Right lobe of liver (tissue), 6 donors: ENCODE data around the gene R3HCC1L. TPM values are rescaled to one million over a fixed set of nuclear protein-coding genes. Genes with fewer than 3 reads are reported as not detected.
"Not testable (repeated sequence)": the region's sequence is repeated elsewhere in the genome, so short reads cannot be mapped to it uniquely, and the experiment has no call there.

Source experiments
- ATAC-seq, 4 donors: fragments of 200-7000 bp; cut with Tn5 transposase; one replicate each; pipeline ENCODE4 v1.9.1; 2020; ENCODE audit warnings: mild to moderate bottlenecking in 4 of 4, moderate library complexity in 4 of 4
- DNase-seq, 3 donors: peaks; one replicate each; pipeline ENCODE4 v3.0.0-alpha.2; 2020
- H3K27ac ChIP-seq, 3 donors: fragments of 200-600 bp; one replicate each; pipeline ENCODE4 v1.8.0; 2022
- H3K27me3 ChIP-seq, 2 donors: fragments of 200-600 bp; one replicate each; pipeline ENCODE4 v1.8.0; 2022
- H3K36me3 ChIP-seq, 4 donors: fragments of 200-600 bp; sonication (generic) in 1 of 4; one replicate each; pipeline versions ENCODE4 v1.5.1 to v1.8.0; 2017 to 2022; ENCODE audit warnings: control low read depth in 1 of 4
- H3K4me1 ChIP-seq, 4 donors: fragments of 200-600 bp; sonication (generic) in 1 of 4; one replicate each; pipeline versions ENCODE4 v1.5.1 to v1.8.0; 2017 to 2022; ENCODE audit warnings: control low read depth in 1 of 4
- H3K4me3 ChIP-seq, 3 donors: fragments of 200-600 bp; one replicate each; pipeline ENCODE4 v1.8.0; 2022
- H3K9me3 ChIP-seq, 4 donors: fragments of 200-600 bp; sonication (generic) in 1 of 4; one replicate each; pipeline versions ENCODE4 v1.5.1 to v1.8.0; 2017 to 2022; ENCODE audit warnings: control low read depth in 1 of 4
- POLR2A ChIP-seq: fragments of 450-650 bp; IDR thresholded peaks from one replicate; pipeline ENCODE4 v1.6.1; 2017; ENCODE audit warnings: antibody characterized with exemption, mild to moderate bottlenecking
- WGBS: methylation state at CpG from one replicate; pipeline ENCODE4 v1.1.6; 2018; ENCODE audit warnings: low coverage, low lambda C conversion rate; ENCODE audit not compliant: insufficient coverage; ENCODE audit errors: missing lambda C conversion rate; 5-methylcytosine and 5-hydroxymethylcytosine counted together
- intact Hi-C, 2 donors: fragments of 100-400 bp; cut with DNase I; formaldehyde crosslinking; loops; one replicate each; pipeline versions ENCODE4 v1.11.2 to v1.14.1; 2022
- total RNA-seq, 6 experiments: library from RNA; depleted of rRNA in 2 of 6; stranded (reverse); fragments of >200 nt in 2 of 6; fragmentation: NEBNext Ultra II Directional in 3 of 6; extraction: Animal tissue kit (Norgen Biotek cat#: 25700) in 3 of 6; gene quantifications; one replicate each; pipeline versions ENCODE4 v1.1.0 to v1.2.4, GENCODE V29; 2016 to 2023
- TF ChIP-seq, protein P1 (sequence below), 4 donors: fragments of 200-600 bp in 3 of 4; fragments of 450-650 bp in 1 of 4; IDR thresholded peaks; one replicate each; pipeline versions ENCODE4 v1.5.1 to v1.8.0; 2016 to 2022; ENCODE audit warnings: antibody characterized with exemption in 4 of 4, mild to moderate bottlenecking in 2 of 4
- donor health status: DM: no; HTN: yes; CAD: no.
- donor health status: DM: no; HTN: no; CAD: no.
- donor health status: DM: no; HTN: no; CAD: no.
- donor health status: DM: no; HTN: yes; CAD: no.
- donor health status: DM: no; HTN: yes; CAD: no.

Gene R3HCC1L
- total RNA-seq, 6 experiments from 2014 or later = 5.0 to 6.5 (median 5.5) TPM

DNA sequence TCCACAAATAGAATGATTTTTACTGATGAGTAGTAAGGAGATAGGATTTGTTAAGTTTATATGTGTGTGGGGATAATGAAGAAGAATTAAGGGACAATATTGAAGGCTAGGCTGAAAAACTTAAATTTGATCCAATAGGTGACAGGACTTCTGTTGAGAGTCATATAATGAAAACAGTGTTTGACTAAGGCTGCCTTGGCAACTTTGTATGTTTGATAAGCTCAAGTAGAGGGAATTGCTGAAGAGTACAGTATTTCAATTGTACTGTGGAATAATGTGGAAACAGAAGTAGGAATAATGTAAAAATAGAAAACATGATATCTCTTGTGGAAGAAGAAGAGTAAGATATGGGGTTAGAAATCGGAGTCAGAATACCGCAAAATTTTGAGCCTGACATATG is 10.5 kb downstream of the R3HCC1L start:
- Histone ChIP-seq H3K4me1 (peaks cover 0 to 7% (median 0%) of the 10 kb centered on the region in 4 donors), H3K4me3 (no peak overlapping the region), H3K9me3 (no peaks in the 10 kb centered on the region), H3K27me3 (no peaks in the 10 kb centered on the region), H3K36me3 (no peaks in the 10 kb centered on the region), H3K27ac (no peak overlapping the region)
- ATAC-seq (no peak), DNase-seq (no peak)
- intact Hi-C loops = no loop called here
- TF ChIP-seq, protein P1, sequence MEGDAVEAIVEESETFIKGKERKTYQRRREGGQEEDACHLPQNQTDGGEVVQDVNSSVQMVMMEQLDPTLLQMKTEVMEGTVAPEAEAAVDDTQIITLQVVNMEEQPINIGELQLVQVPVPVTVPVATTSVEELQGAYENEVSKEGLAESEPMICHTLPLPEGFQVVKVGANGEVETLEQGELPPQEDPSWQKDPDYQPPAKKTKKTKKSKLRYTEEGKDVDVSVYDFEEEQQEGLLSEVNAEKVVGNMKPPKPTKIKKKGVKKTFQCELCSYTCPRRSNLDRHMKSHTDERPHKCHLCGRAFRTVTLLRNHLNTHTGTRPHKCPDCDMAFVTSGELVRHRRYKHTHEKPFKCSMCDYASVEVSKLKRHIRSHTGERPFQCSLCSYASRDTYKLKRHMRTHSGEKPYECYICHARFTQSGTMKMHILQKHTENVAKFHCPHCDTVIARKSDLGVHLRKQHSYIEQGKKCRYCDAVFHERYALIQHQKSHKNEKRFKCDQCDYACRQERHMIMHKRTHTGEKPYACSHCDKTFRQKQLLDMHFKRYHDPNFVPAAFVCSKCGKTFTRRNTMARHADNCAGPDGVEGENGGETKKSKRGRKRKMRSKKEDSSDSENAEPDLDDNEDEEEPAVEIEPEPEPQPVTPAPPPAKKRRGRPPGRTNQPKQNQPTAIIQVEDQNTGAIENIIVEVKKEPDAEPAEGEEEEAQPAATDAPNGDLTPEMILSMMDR (IDR thresholded peaks at IDR 0.05) = no peak
- TF ChIP-seq POLR2A = no peak
- 76% methylated on average over 2 of the region's 2 CpGs for WGBS

DNA sequence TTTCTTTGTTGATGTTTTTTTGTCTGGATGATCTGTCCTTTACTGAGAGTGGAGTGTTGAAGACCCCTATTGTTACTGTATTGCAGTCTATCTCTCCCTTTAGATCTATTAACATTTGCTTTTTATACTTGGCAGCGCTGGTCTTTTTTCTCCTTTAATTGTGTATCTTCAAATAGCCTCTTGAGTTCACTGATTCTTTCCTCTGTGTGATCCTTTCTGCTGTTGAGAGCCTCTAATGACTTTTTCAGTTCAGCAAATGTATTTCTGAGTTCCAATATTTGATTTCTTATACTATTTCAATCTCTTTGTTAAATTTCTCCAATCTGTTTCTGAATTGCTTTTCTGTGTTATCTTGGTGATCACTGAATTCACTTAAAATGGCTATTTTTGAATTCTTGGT is 15.4 kb downstream of the R3HCC1L start:
- no peak for DNase-seq
- no peak for ATAC-seq
- Histone ChIP-seq H3K36me3 (no peaks in the 10 kb centered on the region), H3K4me1 (no peaks in the 10 kb centered on the region), H3K27ac (no peak overlapping the region), H3K9me3 (no peaks in the 10 kb centered on the region), H3K27me3 (no peaks in the 10 kb centered on the region), H3K4me3 (no peak overlapping the region)
- WGBS = 100% methylated on average over 1 of the region's 1 CpG
- intact Hi-C loops = no loop called here
- no peak for TF ChIP-seq POLR2A
- TF ChIP-seq, protein P1 (IDR thresholded peaks at IDR 0.05) = no peak

DNA sequence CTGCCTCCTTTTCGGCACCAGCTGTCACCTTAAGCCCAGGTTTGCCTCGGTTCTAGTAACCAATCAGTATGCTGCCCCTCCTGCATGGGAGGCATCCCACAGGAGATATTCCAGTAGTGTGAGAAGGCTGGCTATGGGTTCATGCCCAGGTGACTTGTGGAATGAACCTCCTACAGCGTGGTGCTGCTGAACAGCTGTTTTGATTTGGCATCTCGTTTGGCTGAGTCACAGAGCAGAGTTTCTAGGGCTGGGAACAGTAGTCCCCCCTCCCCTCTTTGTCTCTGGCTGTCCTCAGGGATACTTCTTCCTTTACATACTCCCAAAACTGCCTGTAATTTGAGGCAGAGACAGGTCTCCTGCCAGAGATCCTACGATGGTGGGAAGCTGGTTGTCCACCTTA is 16.1 kb downstream of the R3HCC1L start:
- Histone ChIP-seq H3K27me3 (no peaks in the 10 kb centered on the region), H3K4me1 (no peaks in the 10 kb centered on the region), H3K9me3 (no peaks in the 10 kb centered on the region), H3K27ac (no peak overlapping the region), H3K36me3 (no peaks in the 10 kb centered on the region), H3K4me3 (no peak overlapping the region)
- DNase-seq (no peak), ATAC-seq (no peak)
- no peak for TF ChIP-seq POLR2A
- TF ChIP-seq, protein P1 (IDR thresholded peaks at IDR 0.05) = no peak
- WGBS = 85% methylated on average over 5 of the region's 5 CpGs
- intact Hi-C loops = no loop called here

DNA sequence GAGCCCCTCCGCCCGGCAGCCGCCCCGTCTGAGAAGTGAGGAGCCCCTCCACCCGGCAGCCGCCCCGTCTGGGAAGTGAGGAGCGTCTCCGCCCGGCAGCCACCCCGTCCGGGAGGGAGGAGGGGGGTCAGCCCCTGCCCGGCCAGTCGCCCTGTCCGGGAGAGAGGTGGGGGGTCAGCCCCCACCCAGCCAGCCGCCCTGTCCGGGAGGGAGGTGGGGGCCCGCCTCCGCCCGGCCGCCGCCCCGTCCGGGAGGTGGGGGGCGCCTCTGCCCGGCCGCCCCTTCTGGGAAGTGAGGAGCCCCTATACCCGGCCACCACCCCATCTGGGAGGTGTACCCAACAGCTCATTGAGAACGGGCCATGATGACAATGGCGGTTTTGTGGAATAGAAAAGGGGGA is 18.3 kb downstream of the R3HCC1L start:
- H3K27ac ChIP-seq, H3K4me3 ChIP-seq, H3K9me3 ChIP-seq, H3K36me3 ChIP-seq, H3K4me1 ChIP-seq, ATAC-seq, DNase-seq, H3K27me3 ChIP-seq, intact Hi-C loops: not testable (repeated sequence)
- WGBS = 98% methylated on average over 7 of the region's 30 CpGs

DNA sequence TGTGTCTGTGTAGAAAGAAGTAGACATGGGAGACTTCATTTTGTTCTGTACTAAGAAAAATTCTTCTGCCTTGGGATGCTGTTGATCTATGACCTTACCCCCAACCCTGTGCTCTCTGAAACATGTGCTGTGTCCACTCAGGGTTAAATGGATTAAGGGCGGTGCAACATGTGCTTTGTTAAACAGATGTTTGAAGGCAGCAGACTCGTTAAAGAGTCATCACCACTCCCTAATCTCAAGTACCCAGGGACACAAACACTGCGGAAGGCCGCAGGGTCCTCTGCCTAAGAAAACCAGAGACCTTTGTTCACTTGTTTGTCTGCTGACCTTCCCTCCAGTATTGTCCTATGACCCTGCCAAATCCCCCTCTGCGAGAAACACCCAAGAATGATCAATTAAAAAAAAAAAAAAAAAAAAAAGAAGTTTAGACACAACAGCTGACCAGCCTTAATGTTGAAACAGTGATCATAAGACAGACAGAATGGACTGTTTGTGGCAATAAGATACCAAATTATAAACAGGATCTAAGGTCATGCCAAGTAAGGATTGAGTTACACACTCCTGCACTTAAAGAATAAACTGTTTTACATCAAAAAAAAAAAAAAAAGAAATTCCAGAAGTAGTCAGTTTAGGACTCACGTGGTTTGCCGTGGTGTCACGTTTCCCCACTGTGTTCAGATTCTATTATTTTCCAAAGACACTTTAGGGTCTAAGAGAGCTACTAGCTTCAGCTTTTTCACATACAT is 18.9 kb downstream of the R3HCC1L start:
- intact Hi-C loops, H3K27me3 ChIP-seq, ATAC-seq, H3K9me3 ChIP-seq, H3K27ac ChIP-seq, DNase-seq, H3K4me3 ChIP-seq, H3K36me3 ChIP-seq, H3K4me1 ChIP-seq: not testable (repeated sequence)
- 74% methylated on average over 5 of the region's 8 CpGs for WGBS
